GM19395 (cell line): ENCODE data around the gene UFD1.
A peak's percentile ranks its signal among the peaks of the same experiment; 100 is the strongest.

Experiments used
- ATAC-seq: cut with Tn5 transposase; IDR thresholded peaks from one replicate; pipeline ENCODE4 v1.9.1; 2021; ENCODE audit warnings: mild to moderate bottlenecking, moderate library complexity; ENCODE audit not compliant: unreplicated experiment

Gene UFD1

GRCh38 chr22:19497245-19497644 lies 18.3 kb upstream of the UFD1 start:
- ATAC-seq: no peak

DNA sequence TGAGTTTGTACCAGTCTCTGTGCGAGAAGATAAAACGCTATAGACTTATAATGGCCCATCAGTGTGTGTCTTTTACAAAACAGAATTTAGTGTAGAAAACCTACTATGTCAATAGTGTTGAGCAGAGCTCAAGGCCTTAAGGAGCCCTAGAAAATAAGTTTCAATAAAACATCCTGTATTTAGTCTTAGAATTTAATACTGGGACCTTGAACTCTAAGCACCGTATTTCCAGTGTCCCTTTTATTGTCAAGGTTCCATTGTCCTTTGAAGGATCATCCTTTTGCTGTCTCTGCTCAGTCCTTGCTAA lies 17.3 kb upstream of the UFD1 start:
- no peak for ATAC-seq

DNA sequence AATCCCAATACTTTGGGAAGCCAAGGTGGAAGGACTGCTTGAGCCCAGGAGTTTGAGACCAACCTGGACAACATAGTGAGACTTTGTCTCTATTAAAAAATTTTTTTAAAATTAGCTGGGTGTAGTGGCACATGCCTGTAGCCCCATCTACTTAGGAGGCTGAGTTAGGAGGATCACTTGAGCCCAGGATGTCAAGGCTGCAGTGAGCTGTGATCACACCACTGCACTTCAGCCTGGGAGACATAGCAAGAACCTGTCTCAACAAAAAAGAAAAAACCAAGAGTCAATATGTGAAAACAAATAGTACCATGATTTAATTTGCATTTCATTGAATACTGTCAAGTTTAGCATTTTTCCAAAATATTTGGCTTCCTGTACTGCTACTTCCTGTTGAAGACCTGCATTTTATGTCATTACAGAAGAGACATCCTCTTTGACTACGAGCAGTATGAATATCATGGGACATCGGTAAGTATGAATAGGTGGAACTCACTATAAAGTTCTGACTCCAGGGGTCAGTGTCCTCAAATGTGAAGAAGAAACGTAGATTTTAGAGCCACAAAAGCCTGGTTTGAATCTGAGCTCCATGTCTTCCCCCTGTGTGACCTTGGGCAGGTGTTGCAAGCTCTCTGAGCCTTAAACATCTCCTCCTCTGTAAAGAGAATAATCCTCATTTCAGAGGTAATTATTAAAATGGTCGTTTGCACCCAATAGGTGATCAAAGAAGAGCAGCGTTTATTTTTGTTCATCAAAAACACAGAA lies 16.8 kb upstream of the UFD1 start:
- no peak for ATAC-seq

DNA sequence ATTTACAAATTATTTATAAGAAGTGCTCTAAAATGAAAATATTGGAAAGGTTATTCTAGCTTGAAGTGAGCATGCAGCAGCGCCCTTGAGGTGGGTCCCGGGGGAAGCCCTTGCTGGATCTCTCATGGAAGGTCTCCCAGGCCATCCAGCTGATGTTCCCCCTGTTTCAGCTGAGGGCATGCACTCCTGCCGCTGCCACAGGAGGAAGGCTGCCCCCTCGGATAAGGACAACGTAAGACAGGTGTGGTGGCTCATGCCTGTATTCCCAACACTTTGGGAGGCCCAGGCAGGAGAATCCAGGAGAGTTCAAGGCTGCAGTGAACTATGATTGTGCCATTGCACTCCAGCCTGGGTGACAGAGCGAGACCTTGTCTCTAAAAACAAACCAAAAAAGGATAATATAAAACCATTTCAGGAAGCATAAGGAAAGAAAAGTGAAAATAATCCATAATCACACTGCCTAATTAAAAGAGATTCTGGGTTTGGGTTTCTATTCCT lies 15.7 kb upstream of the UFD1 start:
- ATAC-seq: no peak

- ATAC-seq: no peak
These were observed 15.1 kb upstream of the UFD1 start for GRCh38 chr22:19494001-19494560.

DNA sequence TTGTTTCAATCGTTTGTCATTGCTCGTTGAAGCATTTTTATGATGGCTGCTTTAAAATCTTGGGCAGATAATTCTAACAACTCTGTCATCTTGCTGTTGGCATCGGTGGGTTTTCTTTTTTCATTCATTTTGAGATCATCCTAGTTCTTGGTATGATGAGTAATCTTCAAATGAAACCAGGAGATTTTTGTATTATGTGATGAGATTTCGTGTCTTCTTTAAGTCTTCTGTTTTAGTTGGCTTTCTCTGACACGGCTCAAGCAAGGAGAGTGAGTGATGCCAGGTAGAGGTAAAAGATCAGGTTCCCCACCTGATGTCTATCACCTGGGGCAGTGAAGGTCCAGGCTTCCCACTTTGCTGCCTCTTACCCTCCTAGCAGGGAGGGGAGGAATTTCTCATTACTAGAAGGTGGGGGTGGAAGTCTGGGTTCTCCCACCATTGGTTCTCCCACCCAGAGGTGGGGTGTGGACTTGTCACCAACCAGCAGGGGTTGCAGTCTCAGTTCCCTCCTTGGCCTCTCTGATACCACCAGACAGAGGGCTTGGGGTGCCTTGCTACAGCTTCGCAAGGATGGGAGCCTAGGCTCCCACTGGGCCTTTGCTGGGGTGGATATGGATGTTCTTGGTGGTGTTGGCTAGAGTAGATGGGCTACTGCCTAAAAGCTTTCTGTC lies 13.6 kb upstream of the UFD1 start:
- ATAC-seq: no peak

DNA sequence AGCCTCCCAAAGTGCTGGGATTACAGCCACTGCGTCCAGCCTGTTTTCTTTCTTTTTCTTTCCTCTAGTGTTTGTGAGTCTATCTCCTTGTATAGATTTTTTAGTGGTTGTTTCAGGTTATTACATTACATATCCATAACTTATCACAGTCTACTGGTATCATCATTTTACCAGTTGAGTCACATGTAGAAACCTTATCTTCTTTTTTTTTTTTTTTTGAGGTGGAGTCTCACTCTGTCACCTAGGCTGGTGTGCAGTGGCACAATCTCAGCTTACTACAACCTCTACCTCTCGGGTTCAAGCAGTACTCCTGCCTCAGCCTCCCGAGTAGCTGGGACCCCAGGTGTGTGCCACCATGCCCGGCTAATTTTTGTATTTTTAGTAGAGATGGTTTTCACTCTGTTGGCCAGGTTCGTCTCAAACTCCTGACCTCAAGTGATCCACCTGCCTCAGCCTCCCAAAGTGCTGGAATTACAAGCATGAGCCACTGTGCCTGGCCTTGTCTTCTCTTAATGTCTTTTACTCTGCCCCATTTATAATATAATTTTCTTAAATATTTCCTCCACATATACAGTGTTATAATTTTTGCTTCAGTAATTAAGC lies 11.7 kb upstream of the UFD1 start:
- ATAC-seq: no peak

DNA sequence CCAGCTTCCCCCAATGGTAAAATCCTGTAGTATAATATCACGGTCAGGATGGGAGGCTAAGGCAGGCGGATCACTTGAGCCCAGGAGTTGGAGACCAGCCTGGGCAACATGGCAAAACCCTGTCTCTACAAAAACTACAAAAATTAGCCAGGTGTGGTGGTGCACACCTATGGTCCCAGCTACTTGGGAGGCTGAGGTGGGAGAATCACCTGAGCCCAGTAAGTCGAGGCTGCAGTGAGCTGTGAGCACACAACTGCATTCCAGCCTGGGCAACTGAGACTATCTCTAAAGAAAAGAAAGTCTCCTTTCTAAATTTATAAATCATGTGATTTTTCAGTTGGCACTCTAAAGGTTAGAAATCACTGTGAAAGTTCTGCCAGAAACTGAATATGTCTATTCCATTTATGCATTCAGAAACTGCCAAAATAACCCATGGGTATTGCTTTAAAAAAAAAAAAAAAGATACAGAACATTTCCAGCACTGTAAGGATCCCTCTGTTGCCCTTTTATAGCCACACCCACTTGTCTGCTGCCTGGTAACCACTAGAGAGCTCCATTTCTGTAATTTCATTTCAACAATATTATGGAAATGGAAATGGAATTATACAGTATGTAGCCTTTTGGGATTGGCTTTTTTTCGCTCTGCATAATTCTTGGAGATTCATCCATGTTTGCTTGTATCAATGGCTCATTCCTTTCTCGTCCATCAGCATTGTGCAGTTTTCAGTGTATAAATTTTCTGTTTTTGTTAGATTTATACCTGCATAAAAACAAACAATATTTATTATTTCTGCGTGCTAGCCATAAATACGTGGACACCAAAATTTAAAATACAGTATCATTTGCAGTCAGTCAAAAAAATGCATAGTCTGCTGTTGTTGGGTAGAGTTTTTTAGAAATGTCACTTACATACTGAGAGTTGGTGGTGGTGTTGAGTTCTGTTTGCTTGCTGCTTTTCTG lies 10.2 kb upstream of the UFD1 start:
- ATAC-seq: no peak

DNA sequence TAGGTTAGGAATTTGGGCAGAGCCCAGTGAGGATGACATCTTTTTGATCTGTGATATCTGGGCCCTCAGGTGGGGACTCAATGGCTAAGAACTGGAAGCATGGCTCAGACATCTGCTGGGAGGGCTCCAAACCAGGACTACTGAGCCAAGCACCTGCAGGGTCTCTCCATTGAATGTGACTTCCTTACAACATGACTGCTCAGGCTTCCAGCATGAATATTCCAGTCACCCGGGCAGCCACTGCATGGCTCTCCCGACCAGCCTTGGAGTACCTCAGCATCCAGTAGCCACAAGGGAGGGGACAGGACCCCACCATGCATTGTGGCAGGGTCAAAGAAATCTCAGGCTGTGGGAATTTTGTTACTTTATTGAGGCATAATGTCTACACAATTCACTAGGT lies 9.3 kb upstream of the UFD1 start:
- no peak for ATAC-seq

GRCh38 chr22:19483481-19484244 lies 4.7 kb upstream of the UFD1 start:
- no peak for ATAC-seq

- no peak for ATAC-seq
These were observed 3.3 kb upstream of the UFD1 start for GRCh38 chr22:19482297-19482696.

DNA sequence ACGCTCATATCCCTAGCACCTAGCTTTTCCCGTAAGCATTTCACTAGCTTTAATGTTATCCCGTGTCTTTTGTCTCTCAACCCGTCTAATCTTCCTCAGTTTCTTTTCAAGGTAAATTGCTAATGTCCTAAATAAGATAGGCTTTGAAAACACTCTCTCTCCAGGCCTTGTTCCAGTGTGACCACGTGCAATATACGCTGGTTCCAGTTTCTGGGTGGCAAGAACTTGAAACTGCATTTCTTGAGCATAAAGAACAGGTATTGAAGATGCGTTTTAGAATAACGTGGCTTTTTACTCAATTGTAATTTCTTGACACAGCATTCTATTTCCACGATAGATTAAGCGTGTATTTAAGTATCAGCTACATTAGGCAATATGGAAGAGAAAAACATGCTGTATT lies 1.8 kb upstream of the UFD1 start:
- no peak for ATAC-seq

- no peak for ATAC-seq
These were observed 1.2 kb upstream of the UFD1 start for GRCh38 chr22:19480173-19480568.

DNA sequence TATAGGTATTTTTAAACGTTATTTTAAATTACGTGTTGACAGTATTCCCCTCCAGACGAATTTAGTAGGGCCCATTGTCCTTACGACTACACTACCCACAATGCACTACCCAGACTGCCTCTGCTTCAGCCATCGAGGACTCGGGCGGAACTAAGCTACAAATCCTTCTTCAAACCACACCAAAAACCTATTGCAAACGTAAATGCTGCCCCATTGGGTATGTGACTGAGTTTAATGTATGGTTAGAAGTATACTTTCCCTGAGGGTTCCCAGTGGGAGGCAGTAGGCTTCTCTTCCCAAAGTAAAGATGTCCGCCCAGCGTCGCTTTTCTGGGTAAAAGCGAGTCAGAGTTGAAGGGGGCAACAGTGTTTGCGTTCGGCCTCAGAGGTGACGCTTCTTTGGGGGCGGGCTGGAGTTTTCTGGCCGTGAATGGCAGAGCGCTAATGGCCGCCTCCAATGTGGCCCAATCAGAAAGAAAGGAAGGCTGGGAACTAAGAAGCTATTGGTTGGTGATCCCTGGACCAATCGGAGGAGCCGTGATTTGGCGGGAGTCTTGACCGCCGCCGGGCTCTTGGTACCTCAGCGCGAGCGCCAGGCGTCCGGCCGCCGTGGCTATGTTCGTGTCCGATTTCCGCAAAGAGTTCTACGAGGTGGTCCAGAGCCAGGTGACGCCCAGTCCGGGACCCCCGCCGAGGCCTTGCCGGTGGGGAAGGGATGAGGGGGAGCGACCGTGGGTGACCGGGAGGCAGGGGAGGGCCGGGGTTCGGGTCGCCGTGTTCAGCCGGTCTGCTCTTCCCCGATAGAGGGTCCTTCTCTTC lies 571 bp upstream of the UFD1 start, which contains the start of gene CDC45:
Gene CDC45, plus strand, starts transcription at position 566 of the 818 bp plus-strand sequence. Its CDS starts 49 bp downstream, at position 615.
- ATAC-seq: peak; percentile 83

- no peak for ATAC-seq
These were observed 720 bp downstream of the UFD1 start for GRCh38 chr22:19478045-19478900.

DNA sequence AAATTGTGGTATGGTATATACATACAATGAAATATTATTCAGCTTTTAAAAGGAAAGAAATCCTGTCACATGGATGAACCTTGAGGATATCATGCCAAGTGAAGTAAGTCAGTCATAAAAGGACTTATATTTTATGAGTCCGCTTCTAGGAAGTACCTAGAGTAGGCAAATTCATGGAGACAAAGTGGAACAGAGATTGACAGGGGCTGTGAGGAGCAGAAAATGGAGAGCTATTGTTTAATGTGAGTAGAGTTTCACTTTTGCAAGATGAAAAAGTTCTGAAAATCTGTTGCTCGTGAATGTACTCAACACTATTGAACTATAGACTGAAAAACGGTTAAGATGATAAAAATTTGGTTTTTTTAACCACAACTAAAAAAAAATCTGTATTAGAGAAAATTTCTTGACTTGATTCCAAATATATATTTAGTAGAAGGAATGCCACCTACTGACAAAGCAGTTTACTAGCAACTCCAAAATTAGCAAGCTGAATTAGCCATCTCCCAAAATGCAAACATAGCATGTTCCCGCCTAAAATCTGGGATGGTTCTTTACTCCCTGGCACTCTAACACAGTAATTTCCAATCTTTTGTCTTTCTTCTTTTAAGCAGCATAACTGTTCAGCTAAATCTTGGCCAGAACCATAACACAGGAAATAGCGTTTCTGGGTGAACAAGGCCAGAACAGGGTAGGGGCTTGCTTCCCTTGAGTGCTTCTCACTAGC lies 1.5 kb downstream of the UFD1 start:
- no peak for ATAC-seq

DNA sequence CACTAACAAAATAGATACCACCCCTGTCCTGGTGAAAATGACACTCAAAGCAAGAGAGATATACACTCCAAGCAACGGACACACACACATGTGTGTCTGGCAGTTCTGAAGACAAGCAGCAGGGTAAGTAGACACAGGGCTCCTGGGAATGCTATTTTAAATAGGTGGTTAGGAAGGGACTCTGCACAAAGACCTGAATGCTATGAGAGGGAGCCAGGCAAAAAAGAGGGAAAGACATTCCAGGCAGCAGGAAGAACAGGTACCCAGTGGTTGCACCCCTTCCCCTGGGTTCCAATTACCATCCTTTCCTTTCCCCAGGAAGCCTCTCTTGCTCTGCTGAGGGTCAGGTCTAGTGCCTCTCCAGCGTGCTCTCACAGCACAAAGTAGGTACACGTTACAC lies 3.0 kb downstream of the UFD1 start:
- ATAC-seq: no peak
